ENCODE data around the gene TEPSIN. TPM values are rescaled to one million over a fixed set of nuclear protein-coding genes. Genes with fewer than 3 reads are reported as not detected.

The TEPSIN gene
- total and polyA plus RNA-seq, 2 of the 8 experiments (the other 6 are each of a cell fraction or from before 2014, with no cell fraction given), result 22.9 to 28.0 TPM

- no peak for TF ChIP-seq HDAC2 (IDR thresholded peaks at IDR 0.05; ENCODE audit: borderline replicate concordance in 1 of 2, low read depth in 2 of 2, low read length in 2 of 2)
Measured at GRCh38 chr17:81245665-81246342, 6.9 kb upstream of the TEPSIN start (continued).

All from H1 (cell line).